Stimulated activated CD8-positive, alpha-beta memory T cell treated with anti-CD3 and anti-CD28 coated beads, Interleukin-4, amount 100 ng/mL, for 4 hours (primary cell): ENCODE data around the gene MORN1.

Experiments used
- DNase-seq, 2 donors: peaks; one replicate each; pipeline ENCODE4 v3.0.0-alpha.2; 2020; ENCODE audit warnings: low read depth in 2 of 2, low spot score in 1 of 2

MORN1 gene

DNA sequence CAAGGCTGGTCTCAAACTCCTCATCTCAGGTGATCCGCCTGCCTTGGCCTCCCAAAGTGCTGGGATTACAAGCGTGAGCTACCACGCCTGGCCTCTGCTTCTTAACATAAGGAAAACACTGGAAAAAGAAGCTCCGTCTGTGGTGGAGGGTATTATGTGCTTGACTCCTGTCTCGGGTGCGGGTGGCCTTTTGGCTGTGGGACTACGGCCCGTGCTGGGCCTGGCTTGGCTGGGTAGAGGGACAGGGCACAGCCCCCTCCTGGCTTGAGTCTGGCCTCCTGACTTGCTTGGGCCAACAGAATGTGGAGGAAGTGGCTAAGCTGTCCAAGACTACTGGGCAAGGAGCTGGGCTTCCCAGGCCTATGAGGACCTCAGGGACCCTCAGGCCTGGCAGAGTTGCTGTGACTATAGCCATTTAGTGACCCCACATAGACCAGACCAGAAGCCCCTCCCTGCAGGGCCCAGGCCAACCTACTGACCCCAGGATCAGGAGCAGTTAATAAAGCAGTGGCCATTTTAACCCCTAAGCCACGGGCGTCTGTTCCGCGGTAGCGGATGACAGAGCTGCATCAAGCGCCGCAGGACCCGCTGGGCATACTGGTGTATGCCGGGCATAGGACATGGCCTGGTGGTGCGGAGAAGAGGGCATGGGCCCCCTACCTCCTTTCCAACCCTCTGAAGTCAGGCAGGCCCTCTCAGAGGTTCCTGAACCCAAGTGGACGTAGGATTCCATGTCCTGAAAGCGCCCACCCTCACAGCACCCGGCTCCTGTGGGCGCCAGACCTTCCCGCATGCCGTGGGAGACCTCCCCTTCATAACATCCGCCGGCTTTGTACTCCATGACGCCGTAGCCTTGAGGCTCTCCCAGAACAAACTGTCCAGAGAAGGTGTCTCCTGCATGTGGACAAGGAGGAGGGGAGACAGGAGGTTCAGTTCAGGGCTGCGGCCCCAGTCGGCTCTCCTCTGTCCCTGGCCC, 4.4 kb downstream of the MORN1 start:
- no peak for DNase-seq

DNA sequence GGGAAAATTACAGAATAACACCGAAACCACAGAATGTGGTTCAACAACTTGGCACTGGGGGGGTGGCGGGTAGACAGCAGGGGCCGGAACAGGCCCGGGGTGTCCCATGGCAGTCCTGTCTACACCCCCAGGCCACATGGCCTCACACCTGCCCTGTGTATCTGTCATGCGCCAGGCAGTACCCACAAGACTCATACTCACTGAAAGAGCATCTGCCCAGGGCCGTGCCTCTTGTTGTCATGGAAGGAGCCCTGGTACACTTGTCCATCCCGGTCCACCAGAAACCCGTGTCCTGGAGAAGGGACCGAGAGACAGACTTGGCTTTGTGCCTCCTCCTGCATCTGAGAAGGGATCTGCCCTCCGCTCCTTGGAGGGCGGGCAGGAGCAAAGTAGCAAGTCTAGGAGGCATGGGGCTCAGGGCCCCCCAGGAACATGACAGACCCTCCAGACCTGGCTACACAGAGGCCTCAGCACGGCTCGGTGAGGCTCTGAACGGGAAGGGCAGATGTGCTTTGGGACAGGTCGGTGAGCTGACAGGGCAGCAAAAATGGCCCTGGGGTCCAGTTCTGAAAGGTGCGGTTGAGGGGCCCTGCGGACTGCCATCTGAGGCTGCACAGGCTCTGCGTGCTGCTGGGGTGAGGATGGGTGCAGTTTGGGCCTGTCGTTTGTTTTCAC, 5.6 kb downstream of the MORN1 start:
- no peak for DNase-seq

DNA sequence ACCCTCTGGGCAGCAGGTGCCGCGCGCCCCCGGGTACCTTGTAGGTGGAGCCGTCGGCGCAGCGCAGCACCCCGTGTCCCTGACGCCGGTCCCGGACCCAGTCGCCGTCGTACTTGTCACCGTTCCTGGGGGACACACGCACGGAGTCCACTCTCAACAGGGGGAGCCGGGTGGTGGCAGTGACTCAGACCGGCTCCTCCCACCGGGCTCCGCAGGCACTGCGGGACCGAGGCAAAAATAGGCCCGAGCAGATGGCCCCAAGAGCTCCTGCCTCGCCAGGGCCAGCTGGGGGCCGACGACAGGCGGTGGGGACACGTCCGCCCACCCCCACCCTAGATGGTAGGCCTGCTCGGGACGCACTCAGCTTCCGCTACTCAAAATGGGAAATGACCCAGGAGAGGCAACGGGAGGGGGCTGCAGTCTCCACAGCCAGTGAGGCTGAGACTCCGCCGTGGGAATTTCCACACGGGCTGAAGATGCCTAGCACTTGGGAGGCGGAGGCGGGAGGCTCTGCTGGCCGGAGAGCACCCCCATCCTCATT, 6.3 kb downstream of the MORN1 start:
- no peak for DNase-seq

DNA sequence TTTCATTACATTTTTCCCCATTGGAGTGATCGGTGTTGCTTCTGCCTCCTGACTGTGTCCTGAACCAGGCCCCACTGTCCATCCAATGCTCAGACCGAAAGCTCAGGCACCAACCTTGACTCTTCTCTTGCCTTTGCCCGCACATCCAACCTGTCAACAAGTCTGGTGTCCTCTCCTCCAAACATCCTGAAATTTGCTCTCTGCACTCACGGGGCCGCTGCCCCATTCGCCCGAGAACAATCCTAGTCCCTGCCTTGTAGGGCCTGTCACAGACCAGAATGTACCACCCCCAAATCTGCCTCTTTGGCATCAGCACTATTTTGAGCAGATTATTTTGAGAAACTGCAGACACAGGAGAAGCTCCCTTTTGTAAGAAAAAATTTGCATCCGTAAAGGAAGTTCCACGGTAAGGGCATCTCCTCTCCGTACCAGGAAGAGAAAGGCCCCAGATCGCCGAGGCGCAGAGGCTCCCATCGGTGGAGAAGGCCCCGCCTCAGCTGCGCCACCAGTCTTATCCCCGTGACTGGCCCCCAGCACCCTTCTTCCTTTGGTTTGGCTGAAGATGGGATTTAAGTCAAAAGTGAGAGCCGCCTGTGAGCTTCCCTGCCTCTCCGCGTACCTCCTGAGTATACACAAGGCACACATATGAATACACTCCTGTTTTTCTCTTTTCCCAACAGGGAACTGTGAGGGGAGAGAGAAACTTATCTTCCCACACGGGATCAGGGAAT, 7.1 kb downstream of the MORN1 start:
- DNase-seq: no peak

DNA sequence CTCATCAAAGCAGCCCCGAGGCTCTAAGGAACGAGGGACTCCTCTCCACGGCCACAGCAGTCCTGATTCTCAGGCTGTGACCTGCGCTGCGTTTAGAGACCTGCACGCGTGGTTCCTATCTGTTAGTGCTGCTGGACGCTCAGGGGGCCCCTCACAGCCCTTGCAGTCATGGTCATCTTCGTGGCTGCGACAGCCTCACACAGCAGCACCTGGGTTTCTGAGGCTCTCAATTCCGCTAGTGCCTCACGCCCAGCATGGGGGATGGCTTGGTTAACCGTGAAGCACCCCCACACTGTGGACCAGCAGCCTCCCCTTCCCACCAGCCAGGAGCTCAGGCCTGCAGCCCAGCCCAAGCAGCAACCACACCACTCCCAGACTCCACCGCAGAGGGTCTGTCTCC, 7.8 kb downstream of the MORN1 start:
- no peak for DNase-seq

DNA sequence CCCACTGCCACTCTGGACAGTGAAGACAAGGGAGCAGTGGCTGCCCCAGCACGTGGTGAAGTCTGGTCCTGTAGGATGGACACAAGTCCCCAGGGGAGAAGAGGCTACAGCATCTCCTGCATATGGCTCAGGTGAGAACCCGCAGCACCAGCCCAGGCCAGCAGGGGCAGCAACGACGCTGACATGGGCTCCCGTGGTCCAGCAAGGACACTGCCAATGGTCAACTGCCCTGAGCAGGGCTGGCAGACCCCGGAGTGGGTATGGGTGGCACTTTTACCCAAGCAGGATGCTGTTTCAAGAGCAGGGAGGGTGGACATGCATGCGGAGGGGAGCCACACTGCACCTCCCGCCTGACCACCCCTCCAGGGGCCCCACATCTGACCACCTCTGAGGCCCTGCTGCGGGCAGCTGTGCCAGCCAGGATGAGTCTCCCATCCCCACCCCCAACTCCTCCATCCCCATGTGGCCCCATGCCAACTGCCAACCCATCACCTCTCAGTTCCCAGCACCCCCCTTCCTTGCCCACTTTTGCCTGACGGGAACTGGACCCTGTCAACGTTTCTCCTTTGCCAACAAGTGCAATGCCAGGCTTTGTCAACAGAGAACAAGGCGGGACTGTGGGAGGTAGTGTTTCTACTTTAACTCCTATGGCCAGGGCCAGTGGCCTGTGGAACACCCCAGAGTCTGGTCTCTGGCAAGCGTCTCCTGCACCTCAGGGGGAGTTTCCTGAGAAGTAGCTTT, 8.6 kb downstream of the MORN1 start:
- no peak for DNase-seq

DNA sequence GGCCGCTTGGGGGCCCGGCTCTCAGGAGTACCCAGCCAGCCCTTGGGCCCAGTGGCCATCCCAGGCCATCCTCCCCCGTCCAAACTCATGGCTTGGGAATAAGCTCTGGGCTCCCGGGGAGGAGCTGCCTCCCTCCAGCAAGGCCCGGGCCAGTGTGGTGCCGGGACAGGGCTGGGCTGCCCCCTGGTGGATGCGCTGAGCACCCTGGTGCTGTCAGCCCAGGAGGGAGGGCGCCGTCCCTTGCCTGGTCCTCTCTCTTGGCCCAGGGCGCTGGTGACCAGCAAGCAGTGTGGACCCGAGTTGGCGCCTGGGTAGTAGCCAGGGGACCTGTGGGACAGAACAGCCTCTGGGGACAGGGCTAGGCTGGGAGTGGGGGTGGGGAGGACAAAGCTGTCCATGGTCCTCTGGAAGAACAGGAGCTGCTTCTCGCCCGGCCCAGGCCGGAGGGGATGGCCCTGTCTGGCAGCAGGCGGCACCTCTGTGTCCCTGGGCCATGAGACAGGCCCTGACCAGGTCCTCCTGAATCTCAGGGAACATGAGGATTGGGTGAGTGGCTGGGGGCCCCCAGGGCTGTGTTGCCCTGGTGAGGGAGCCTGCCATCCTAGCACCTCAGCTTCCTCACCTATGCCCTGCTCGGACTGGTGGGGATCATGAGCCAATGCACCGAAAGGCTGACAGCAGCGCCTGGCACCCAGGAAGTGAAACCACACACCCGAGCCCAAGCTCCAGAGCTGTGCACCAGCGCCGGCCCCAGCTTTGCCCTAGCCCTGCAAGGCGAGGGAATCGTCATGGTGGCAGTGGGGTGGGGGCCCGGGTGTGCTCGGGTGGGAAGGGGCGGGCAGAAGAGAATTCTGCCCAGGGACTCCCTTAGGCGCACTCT, 9.4 kb downstream of the MORN1 start:
- DNase-seq: peak; percentile 34 to 48

DNA sequence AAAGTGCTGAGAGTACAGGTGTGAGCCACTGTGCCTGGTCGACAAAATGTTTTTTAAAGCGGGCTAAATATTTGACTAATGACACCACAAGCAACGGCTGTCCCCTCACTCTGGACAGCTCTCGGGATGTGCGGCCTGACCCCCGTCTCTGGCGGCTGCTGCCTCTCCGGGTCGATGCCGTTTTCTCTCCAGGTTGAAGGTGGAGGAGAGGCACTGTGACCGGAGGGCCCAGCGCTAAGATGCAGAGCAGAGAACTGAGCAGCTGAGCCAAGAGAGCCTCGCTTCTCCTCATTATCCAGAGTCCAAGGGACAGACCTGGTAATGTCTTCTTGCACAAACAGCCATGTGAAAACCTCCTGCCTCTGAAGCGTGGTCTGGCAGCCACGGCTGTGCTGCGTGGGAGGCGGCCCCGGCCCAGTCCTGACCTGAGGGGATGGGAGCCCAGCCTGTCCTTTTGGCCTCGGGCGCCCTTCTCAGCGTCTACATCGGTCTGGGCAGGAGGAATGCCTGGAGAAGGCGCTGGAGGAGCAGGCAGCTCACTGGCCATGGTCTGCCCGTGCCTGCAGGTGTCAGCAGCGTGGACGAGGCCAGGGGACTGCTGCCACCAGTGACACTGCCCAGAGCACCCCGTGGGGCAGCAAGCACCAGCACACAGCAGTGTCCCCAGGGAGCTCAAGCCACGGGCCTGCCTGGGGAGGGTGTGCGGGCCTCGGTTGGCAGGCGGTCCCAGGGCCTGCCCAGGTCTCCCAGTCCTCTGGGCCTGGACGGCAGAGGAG, 10.3 kb downstream of the MORN1 start:
- no peak for DNase-seq

DNA sequence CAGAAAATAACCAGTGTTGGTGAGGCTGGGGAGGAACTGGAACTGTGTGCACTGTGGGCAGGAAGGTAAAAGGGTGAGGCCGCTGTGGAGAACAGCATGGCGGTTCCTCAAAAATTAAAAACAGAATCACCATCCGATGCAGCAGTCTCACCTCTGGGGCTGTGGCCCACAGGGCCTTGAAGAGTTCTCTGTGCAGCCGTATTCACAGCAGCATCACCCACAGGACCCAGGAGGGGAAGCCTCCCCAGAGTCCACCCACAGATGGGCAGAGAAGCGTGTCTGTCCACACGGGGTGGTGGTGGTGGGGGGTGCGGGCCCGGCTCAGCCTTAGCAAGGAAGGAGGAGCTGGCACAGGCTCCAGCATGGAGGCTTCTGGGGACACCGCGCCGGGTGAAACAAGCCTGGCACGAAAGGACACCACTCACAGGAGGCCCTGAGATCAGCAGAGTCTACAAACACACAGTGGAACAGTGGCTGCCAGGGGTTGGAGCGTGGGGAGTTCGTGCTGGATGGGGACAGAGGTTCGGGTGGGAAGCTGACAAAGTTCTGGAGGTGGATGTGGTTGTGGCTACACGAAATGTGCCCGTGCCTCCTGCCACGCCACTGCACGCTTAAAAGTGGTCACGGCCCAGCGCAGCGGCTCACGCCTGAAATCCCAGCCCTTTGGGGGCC, 11.5 kb downstream of the MORN1 start:
- no peak for DNase-seq

DNA sequence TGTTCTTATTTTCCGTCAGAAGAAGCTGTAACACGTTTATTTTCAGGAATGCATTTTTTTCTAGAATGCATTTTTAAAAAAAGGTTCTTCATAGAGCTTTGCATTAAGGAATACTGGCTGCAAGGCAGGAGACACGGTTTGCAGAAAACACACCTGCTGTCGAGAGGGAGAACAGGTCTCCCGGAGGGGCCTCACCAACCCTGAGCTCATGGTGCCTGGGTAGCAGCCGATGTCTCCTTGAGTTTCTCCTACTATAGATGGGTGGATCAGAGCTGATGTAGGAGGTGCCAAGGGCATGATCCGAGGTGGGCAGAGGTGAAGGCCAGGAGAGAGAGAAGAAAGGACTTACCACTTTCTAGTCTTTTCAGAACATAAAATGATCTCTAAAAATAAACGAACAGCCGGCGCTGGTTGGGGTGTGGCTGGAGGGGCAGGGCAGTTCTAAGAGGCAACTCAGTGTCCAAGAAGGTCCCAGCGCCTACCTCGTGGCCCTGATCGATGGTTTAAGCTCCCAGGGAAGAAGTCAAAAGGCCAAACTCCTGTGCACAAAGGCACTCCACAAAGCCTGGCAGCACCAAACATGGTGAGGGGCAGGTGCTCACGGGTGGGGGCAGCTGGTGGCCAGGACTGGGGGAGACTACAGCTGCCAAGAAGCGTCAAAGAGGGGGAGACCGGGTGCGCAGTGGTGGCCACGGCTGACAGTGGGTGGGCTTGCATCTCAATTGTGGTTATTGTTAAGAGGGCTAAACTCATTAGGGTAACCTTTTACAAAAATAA, 12.2 kb downstream of the MORN1 start:
- no peak for DNase-seq

DNA sequence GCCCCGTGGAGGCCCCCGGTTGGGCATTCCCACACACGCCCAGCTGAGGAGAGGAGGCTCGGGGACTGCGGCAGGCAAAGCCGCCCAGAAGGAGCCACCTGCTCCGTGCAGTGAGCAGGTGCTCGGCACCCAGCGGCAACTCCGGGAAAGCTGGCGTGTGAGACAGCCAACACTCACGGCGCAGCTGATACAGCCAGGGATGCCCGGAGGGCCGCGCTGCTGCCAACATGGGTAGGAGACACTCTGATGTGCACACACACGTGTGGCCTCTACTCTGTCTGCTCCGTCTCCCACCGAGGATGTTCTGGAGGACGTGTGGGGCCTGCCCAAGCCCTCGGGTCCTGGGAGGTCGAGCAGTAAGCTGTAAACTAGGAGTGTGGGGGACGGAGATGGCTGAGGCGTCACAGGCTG, 12.9 kb downstream of the MORN1 start:
- no peak for DNase-seq

DNA sequence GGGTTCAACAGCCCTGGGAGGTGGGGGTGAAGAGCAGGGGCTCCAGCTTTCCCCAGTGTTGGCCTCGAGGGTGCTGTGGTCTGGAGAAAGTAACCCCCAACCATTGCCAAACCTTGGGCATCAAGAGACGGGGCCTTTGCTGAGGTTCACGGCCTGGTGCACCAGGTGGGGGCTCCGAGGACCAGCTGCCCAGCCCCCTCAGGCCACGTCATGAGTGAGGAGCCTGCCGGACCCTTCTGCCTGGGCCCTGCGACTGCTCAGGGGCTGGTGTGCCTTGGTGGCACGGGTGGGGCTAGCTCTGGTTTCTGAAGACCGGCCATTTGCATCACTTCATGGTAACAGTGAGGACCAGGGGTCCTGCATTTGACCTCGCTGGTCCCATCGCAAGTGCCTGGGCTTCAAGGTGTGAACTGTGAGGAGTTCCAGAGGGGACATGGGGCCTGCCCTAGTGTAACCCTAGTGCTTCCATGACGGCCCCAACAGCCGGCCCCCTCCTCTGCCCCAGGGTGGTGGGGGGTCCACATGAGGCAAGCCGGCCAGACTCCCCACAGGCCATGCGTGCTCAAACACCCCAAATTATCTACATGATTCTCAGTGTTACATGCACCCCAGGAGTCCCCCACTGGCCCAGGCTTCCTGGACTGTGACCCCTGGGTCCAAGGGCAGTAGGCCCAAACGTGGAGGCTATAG, 13.5 kb downstream of the MORN1 start:
- DNase-seq: no peak

DNA sequence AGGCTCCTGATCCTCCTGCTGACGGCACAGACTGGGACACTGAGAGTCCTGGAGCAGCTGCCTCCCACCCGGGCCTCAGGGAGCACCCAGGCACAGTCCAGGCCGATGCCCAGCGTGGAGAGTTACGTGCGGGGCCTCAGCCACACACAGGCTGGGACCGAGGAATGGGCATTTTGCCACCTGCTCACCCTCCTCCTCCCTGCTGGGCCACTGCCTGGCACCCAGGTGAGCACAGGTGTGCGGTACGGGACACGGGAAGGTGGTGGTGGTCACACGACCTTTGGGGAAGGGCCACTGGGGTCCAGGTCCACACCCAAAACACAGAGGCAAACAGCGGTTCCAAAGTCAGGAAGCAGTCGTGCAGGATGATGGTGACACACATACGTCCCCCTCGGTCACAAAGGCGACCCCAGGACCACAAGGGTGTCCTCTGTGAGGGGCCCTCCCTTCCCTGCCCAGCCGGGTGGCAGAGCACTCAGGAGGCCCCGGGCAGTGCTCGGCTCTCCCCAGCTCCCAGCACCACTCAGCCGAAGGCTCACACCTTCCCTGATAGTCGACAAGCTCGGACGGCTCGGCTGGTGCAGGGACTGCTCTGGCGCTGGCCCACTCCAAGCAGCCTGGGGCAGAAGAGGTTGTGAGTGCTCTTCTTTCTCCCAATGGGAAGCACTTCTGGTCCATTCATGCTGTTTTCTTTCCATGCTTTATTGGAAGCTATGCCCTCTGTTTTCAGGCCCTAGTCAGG, 14.3 kb downstream of the MORN1 start:
- DNase-seq: no peak

DNA sequence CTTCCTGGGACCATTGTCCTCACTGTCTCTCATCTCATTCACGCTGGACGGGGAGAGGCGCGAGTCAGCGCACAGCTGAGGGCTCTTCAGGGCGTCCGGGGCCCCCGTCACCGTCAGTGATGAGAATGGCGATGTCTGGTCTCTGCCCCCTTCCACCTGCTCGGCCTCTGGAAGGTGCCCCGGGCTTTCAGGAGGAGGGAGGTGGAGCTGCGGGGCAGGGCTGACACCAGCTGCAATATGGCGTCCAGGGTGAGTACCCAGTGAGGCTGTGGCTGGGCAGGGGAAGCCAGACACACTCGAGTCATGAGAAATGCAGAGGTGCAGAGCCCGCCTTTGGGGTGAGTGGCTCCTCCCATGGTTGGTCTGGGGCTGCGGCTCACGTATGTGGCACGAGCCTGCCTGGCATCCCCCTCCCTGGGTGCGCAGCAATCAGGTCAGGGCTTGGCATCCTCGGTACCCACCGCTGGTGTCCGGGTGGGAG, 15.1 kb downstream of the MORN1 start:
- DNase-seq: no peak

DNA sequence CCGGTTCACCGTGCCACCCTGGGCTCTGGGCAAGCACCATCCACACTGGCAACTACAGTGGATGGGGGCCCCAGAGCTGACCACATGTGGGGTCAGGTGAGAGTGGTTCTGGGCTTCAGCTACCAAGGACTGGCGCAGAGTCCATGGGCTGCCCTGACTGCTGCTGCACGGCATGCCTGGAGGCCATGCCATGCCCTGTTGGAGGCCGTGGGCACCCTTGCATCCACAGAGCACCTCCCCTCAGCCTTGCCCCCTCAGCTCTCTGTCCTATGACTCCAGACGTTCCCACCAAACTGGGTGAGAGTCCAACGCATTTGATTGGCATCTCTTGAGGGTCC, 15.5 kb downstream of the MORN1 start:
- DNase-seq: no peak

DNA sequence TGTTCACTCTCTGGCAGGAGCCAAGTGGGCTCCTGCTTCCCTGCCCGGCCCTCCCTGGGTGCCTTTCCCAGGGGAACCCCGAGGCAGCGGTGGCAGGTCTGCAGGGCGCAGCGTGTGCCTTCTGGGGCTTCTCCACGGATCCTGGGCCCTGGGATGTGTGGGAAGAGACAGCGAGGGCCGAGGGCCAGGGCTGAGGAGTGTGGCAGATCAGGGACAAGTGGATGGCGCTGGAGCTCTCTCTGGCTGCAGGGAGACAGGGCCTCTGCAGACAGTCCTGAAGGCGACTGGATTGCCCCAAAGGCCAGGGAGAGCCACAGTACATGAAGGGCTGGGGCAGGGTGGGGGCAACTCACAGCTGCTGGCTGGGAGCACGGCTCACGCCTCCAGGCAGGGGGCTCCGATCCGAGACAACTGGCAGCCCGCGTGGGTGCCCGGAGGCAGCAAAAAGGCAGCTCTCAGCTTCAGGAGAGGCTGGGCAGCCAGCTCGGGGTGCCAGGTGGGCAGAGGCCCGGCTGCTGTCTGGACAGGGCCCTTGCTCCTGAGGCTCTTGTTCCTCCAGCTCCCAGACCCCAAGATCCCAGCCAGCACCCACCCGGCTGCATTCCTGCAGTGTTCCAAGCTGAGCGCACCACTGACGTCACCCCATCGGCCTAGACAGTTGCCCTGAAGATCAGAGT, 16.0 kb downstream of the MORN1 start:
- DNase-seq: no peak
